Liver (tissue), 9 donors: ENCODE data around the gene SIRT2. TPM values are rescaled to one million over a fixed set of nuclear protein-coding genes. Genes with fewer than 3 reads are reported as not detected.

Experiments used
- DNase-seq: peaks from one replicate; pipeline ENCODE4 v3.0.0-alpha.2; 2017; ENCODE audit warnings: low spot score
- H3K27ac ChIP-seq, 2 donors: one replicate each; pipeline ENCODE4 v1.7.0; 2013; ENCODE audit warnings: inconsistent platforms in 2 of 2, low read length in 2 of 2, control low read depth in 1 of 2, low read depth in 1 of 2, mild to moderate bottlenecking in 1 of 2
- H3K27me3 ChIP-seq, 4 donors: one replicate each; pipeline versions ENCODE4 v1.6.1 to v1.7.0; 2013; ENCODE audit warnings: low read length in 3 of 4, inconsistent platforms in 1 of 4, mild to moderate bottlenecking in 1 of 4, moderate library complexity in 1 of 4; ENCODE audit not compliant: control insufficient read depth in 4 of 4, insufficient read depth in 4 of 4
- H3K36me3 ChIP-seq, 4 donors: one replicate each; pipeline versions ENCODE4 v1.6.1 to v1.7.0; 2013; ENCODE audit warnings: low read length in 3 of 4, mild to moderate bottlenecking in 3 of 4, low read depth in 1 of 4, moderate library complexity in 1 of 4; ENCODE audit not compliant: control insufficient read depth in 4 of 4, insufficient read depth in 3 of 4
- H3K4me1 ChIP-seq, 4 donors: one replicate each; pipeline versions ENCODE4 v1.6.1 to v1.7.0; 2013; ENCODE audit warnings: low read length in 3 of 4, mild to moderate bottlenecking in 3 of 4, moderate library complexity in 1 of 4; ENCODE audit not compliant: control insufficient read depth in 4 of 4, insufficient read depth in 4 of 4
- H3K4me3 ChIP-seq, 3 donors: one replicate each; pipeline versions ENCODE4 v1.6.1 to v1.7.0; 2013; ENCODE audit warnings: low read length in 3 of 3, control low read depth in 1 of 3, low read depth in 1 of 3, mild to moderate bottlenecking in 1 of 3
- H3K9ac ChIP-seq, 2 donors: one replicate each; pipeline ENCODE4 v1.7.0; 2013; ENCODE audit warnings: low read length in 2 of 2, mild to moderate bottlenecking in 2 of 2, moderate library complexity in 2 of 2, control low read depth in 1 of 2, low read depth in 1 of 2
- H3K9me3 ChIP-seq, 4 donors: one replicate each; pipeline versions ENCODE4 v1.6.1 to v1.7.0; 2013; ENCODE audit warnings: low read length in 3 of 4; ENCODE audit not compliant: control insufficient read depth in 4 of 4
- EGR1 ChIP-seq, 2 donors: IDR thresholded peaks; 2 replicates each; pipeline ENCODE4 v1.6.1; 2016 to 2018; ENCODE audit warnings: antibody characterized with exemption in 2 of 2, low read depth in 2 of 2
- FOXA1 ChIP-seq: IDR thresholded peaks from 2 replicates; pipeline ENCODE4 v1.6.1; 2016; ENCODE audit warnings: antibody characterized with exemption
- FOXA2 ChIP-seq: IDR thresholded peaks from 2 replicates; pipeline ENCODE4 v1.6.1; 2016; ENCODE audit warnings: antibody characterized with exemption
- GABPA ChIP-seq, 2 donors: IDR thresholded peaks in 1 of 2; conservative IDR thresholded peaks in 1 of 2; 2 replicates each; pipeline ENCODE4 v1.6.1; 2016; ENCODE audit warnings: antibody characterized with exemption in 2 of 2, mild to moderate bottlenecking in 1 of 2, moderate library complexity in 1 of 2
- HNF4G ChIP-seq: IDR thresholded peaks from 2 replicates; pipeline ENCODE4 v1.6.1; 2016; ENCODE audit warnings: antibody characterized with exemption
- JUND ChIP-seq, 2 donors: IDR thresholded peaks; 2 replicates each; pipeline ENCODE4 v1.6.1; 2016; ENCODE audit warnings: antibody characterized with exemption in 2 of 2
- NR2F2 ChIP-seq: IDR thresholded peaks from 2 replicates; pipeline ENCODE4 v1.6.1; 2016; ENCODE audit warnings: antibody characterized with exemption
- WGBS: extraction: QIAGEN DNeasy Blood & Tissue Kit; methylation state at CpG from one replicate; pipeline ENCODE4 v1.1.7; 2013; 5-methylcytosine and 5-hydroxymethylcytosine counted together
- polyA plus RNA-seq, 2 donors: library from polyadenylated mRNA; stranded (reverse) in 1 of 2; unstranded in 1 of 2; fragments of 200-250 nt in 1 of 2; fragments of >200 nt in 1 of 2; fragmentation: Nextera tagmentation in 1 of 2; extraction: Ambion mirVana in 1 of 2; gene quantifications; one replicate each; pipeline versions ENCODE4 v1.2.1 to v1.2.3, GENCODE V29; 2013 to 2015
- total RNA-seq, 2 donors: library from RNA; depleted of rRNA; stranded (reverse); fragments of >200 nt; gene quantifications; one replicate each; pipeline ENCODE4 v1.2.3, GENCODE V29; 2014
- TF ChIP-seq, protein P1 (sequence below): IDR thresholded peaks from 2 replicates; pipeline ENCODE4 v1.6.1; 2016; ENCODE audit warnings: antibody characterized with exemption, mild to moderate bottlenecking
- donor health status: healthy.
- donor health status: healthy.
- donor health status: healthy.
- donor health status: healthy.
- donor health status: healthy.

Gene SIRT2
- total and polyA plus RNA-seq, 4 donors, result 21.8 to 42.2 (median 26.9) TPM

DNA sequence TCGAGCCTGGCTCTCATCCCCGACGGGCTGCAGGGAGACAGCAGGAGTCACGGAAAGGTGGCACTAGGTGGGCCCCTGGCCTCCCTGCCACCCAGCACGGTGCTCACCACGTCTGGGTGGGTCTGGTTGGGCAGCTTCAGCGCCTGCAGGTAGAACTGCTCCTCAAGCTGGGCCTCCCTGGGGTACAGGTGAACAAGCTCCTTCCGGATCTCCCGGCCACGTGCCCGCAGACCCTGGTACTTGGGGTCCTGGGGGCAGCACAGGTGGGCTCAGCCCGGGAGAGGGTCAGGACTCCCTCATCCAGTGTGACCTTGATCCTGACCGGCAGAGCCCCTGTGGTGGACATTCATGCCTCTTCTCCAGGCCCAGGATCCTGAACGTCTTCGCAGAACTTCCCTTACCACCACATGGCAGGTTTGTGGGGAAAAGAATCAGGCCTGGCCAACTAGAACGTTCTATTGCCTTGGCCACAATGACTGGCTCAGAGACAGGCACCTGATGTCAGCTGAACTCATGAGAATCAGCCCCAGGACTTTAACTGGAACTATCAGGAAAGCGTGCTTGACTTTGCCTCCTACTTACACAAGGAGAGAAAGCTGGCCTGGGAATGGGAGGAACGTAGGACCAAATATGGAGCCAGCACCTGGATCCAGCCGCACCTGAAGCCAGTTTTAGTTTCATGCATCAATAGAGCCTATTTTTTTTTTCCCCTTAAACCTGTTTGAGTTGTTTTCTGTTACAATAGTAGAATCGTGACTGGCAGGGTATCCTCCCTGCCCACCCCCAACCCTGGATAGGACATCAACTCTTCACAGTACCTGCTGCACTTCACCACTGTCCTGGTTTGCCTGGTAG, 22.2 kb upstream of the SIRT2 start (continued):
- TF ChIP-seq, protein P1, sequence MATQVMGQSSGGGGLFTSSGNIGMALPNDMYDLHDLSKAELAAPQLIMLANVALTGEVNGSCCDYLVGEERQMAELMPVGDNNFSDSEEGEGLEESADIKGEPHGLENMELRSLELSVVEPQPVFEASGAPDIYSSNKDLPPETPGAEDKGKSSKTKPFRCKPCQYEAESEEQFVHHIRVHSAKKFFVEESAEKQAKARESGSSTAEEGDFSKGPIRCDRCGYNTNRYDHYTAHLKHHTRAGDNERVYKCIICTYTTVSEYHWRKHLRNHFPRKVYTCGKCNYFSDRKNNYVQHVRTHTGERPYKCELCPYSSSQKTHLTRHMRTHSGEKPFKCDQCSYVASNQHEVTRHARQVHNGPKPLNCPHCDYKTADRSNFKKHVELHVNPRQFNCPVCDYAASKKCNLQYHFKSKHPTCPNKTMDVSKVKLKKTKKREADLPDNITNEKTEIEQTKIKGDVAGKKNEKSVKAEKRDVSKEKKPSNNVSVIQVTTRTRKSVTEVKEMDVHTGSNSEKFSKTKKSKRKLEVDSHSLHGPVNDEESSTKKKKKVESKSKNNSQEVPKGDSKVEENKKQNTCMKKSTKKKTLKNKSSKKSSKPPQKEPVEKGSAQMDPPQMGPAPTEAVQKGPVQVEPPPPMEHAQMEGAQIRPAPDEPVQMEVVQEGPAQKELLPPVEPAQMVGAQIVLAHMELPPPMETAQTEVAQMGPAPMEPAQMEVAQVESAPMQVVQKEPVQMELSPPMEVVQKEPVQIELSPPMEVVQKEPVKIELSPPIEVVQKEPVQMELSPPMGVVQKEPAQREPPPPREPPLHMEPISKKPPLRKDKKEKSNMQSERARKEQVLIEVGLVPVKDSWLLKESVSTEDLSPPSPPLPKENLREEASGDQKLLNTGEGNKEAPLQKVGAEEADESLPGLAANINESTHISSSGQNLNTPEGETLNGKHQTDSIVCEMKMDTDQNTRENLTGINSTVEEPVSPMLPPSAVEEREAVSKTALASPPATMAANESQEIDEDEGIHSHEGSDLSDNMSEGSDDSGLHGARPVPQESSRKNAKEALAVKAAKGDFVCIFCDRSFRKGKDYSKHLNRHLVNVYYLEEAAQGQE, result no peak
- TF ChIP-seq JUND (IDR thresholded peaks at IDR 0.05) (no peak), FOXA2 (no peak)

- H3K9ac ChIP-seq, result no peak overlapping the region
- no peaks in the 10 kb centered on the region for H3K9me3 ChIP-seq
- H3K36me3 ChIP-seq, result peaks cover 4 to 20% (median 7%) of the 10 kb centered on the region in 4 donors
- no peak for DNase-seq
- no peak overlapping the region for H3K27ac ChIP-seq
- WGBS, result 87% methylated on average over 14 of the region's 14 CpGs
- H3K4me3 ChIP-seq, result no peak overlapping the region
- TF ChIP-seq NR2F2, result no peak
- H3K27me3 ChIP-seq, result no peaks in the 10 kb centered on the region
- H3K4me1 ChIP-seq, result no peaks in the 10 kb centered on the region
These were observed 21.4 kb upstream of the SIRT2 start for GRCh38 chr19:38920602-38921419.

DNA sequence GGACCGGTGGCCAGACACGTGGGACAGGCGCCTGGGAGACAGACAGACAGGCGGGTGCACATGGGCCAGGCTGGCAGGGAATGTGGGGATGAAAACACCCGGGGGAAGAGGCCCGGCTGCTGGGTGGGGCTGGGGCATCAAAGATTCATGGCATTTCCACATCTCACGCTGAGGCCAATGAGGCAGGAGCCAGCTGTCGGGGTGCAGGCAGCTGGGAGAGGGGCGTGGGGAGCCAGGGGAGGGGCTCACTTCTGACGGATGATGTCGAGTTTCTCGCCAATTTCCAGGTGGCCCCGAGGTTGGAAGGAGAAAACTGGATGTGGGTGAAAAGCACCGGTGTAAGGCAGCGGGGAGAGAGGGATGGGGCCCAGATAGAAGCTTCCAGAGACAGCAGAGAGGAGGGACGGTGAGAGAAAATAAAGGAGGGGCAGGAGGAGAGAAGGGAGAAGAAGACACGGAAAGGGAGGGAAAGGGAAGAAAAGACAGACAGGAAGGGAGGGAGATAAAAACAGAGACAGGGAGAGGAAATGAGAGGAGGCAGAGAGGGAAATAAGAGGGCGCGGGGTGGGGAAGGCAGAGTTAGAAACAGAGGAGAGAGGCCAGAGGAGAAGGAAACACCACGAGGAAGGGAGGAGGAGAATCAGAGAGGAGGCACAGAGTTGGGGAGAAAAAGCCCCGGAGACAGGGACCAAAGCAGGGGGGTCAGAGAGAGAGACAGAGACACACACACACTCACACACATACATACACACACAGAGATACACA, 20.6 kb upstream of the SIRT2 start:
- H3K4me3 ChIP-seq, result no peak overlapping the region
- no peak overlapping the region for H3K27ac ChIP-seq
- H3K9ac ChIP-seq, result no peak overlapping the region
- no peak for TF ChIP-seq NR2F2
- no peak for DNase-seq
- no peaks in the 10 kb centered on the region for H3K9me3 ChIP-seq
- H3K4me1 ChIP-seq, result no peaks in the 10 kb centered on the region
- H3K36me3 ChIP-seq, result peaks cover 0 to 21% (median 4%) of the 10 kb centered on the region in 4 donors
- WGBS, result 83% methylated on average over 21 of the region's 21 CpGs
- H3K27me3 ChIP-seq, result no peaks in the 10 kb centered on the region

DNA sequence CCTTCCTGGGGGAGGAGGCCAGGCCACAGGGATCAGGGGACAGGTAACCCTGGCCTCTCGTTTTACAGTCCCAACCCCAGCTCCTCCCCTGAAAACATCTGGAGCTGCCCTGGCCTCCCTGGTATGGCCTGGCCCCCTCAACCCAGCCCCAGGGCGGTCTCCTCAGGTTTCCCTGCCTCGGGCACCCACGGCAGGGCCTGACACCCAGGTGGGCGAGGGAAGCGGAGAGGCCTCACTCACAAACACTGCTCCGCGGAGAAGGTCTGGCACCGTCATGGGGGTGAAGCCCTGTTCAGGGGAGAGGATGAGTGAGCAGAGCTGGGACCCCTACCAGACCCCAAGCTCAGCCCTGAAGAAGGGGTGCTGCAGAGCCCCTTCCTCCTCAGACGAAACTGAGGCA, 19.1 kb upstream of the SIRT2 start:
- WGBS, result 94% methylated on average over 10 of the region's 10 CpGs
- Histone ChIP-seq H3K9me3 (no peaks in the 10 kb centered on the region), H3K4me1 (no peaks in the 10 kb centered on the region), H3K27me3 (no peaks in the 10 kb centered on the region), H3K9ac (no peak overlapping the region), H3K36me3 (peaks cover 0 to 15% (median 2%) of the 10 kb centered on the region in 4 donors), H3K4me3 (no peak overlapping the region), H3K27ac (no peak overlapping the region)
- DNase-seq, result no peak
- no peak for TF ChIP-seq GABPA (IDR thresholded peaks at IDR 0.05 in 1 of 2, conservative IDR thresholded peaks at IDR 0.05 in 1 of 2)
- TF ChIP-seq FOXA1, result no peak
- no peak for TF ChIP-seq EGR1 (IDR thresholded peaks at IDR 0.05; ENCODE audit: low read depth in 2 of 2)
- no peak for TF ChIP-seq HNF4G
